Mesenchymal stem cell (in vitro differentiated cells and primary cell): Measurements from ENCODE around the gene SMIM22.

Experiments used
- DNase-seq: peaks from one replicate; pipeline ENCODE4 v3.0.0-alpha.2; 2013
- H2AFZ ChIP-seq: one replicate; pipeline ENCODE4 v1.6.1; 2013; ENCODE audit warnings: low read depth, mild to moderate bottlenecking, control low read depth, inconsistent platforms, low read length, moderate library complexity
- H2AK5ac ChIP-seq: 2 replicates; pipeline ENCODE4 v1.6.1; 2013; ENCODE audit warnings: low read length, moderate library complexity, mild to moderate bottlenecking, inconsistent platforms; ENCODE audit not compliant: severe bottlenecking
- H2BK120ac ChIP-seq: one replicate; pipeline ENCODE4 v1.6.1; 2013; ENCODE audit warnings: low read depth, mild to moderate bottlenecking, inconsistent platforms, low read length, moderate library complexity
- H2BK12ac ChIP-seq, 2 experiments: one replicate each; pipeline ENCODE4 v1.6.1; 2013; ENCODE audit warnings: inconsistent platforms in 2 of 2, low read length in 2 of 2, mild to moderate bottlenecking in 2 of 2, moderate library complexity in 2 of 2, control low read depth in 1 of 2
- H2BK15ac ChIP-seq: one replicate; pipeline ENCODE4 v1.6.1; 2013; ENCODE audit warnings: mild to moderate bottlenecking, low read depth, inconsistent platforms; ENCODE audit not compliant: poor library complexity, severe bottlenecking
- H2BK5ac ChIP-seq: 2 replicates; pipeline ENCODE4 v1.6.1; 2013; ENCODE audit warnings: low read depth, mild to moderate bottlenecking, low read length, control low read depth, inconsistent platforms; ENCODE audit not compliant: poor library complexity, severe bottlenecking
- H3K14ac ChIP-seq, 2 experiments: one replicate each; pipeline ENCODE4 v1.6.1; 2013; ENCODE audit warnings: inconsistent platforms in 2 of 2, low read length in 2 of 2, control low read depth in 1 of 2, mild to moderate bottlenecking in 1 of 2, moderate library complexity in 1 of 2
- H3K18ac ChIP-seq, 2 experiments: one replicate each; pipeline ENCODE4 v1.6.1; 2013; ENCODE audit warnings: inconsistent platforms in 2 of 2, low read length in 2 of 2, control low read depth in 1 of 2, low read depth in 1 of 2, mild to moderate bottlenecking in 1 of 2
- H3K23ac ChIP-seq, 2 experiments: one replicate each; pipeline ENCODE4 v1.6.1; 2013; ENCODE audit warnings: inconsistent platforms in 2 of 2, low read length in 2 of 2, mild to moderate bottlenecking in 2 of 2, moderate library complexity in 2 of 2, control low read depth in 1 of 2
- H3K27ac ChIP-seq: 2 replicates; pipeline ENCODE4 v1.5.1; 2013; ENCODE audit warnings: mild to moderate bottlenecking, moderate library complexity, low read length, control low read depth, inconsistent platforms; ENCODE audit not compliant: poor library complexity, severe bottlenecking
- H3K27me3 ChIP-seq, 2 experiments: 2 replicates each; pipeline versions ENCODE4 v1.6.1 to v1.7.0; 2013; ENCODE audit warnings: low read length in 2 of 2, mild to moderate bottlenecking in 2 of 2, moderate library complexity in 2 of 2, control low read depth in 1 of 2, inconsistent platforms in 1 of 2; ENCODE audit not compliant: control insufficient read depth in 1 of 2, insufficient read depth in 1 of 2
- H3K36me3 ChIP-seq, 2 experiments: 2 replicates each; pipeline versions ENCODE4 v1.6.1 to v1.7.0; 2013; ENCODE audit warnings: low read length in 2 of 2, control low read depth in 1 of 2, inconsistent platforms in 1 of 2, low read depth in 1 of 2, mild to moderate bottlenecking in 1 of 2; ENCODE audit not compliant: insufficient read depth in 2 of 2, control insufficient read depth in 1 of 2
- H3K4ac ChIP-seq, 2 experiments: one replicate each; pipeline ENCODE4 v1.6.1; 2013; ENCODE audit warnings: inconsistent platforms in 2 of 2, low read length in 2 of 2, mild to moderate bottlenecking in 2 of 2, moderate library complexity in 2 of 2, control low read depth in 1 of 2, low read depth in 1 of 2
- H3K4me1 ChIP-seq: 2 replicates; pipeline ENCODE4 v1.6.1; 2013; ENCODE audit warnings: low read depth, low read length, control low read depth; ENCODE audit not compliant: control insufficient read depth, insufficient read depth
- H3K4me2 ChIP-seq: 2 replicates; pipeline ENCODE4 v1.6.1; 2013; ENCODE audit warnings: low read length, mild to moderate bottlenecking, inconsistent platforms; ENCODE audit not compliant: poor library complexity, severe bottlenecking
- H3K4me3 ChIP-seq, 2 experiments: 2 replicates each; pipeline versions ENCODE4 v1.5.1 to v1.7.0; 2013; ENCODE audit warnings: low read length in 2 of 2, mild to moderate bottlenecking in 2 of 2, control low read depth in 1 of 2, low read depth in 1 of 2; ENCODE audit not compliant: insufficient read depth in 1 of 2
- H3K79me1 ChIP-seq: replicated peaks from 2 replicates; pipeline ENCODE4 v1.6.1; 2013; ENCODE audit warnings: mild to moderate bottlenecking, control low read depth, low read length, inconsistent platforms; ENCODE audit not compliant: poor library complexity, severe bottlenecking
- H3K9ac ChIP-seq: 2 replicates; pipeline ENCODE4 v1.7.0; 2013; ENCODE audit warnings: mild to moderate bottlenecking, low read length, moderate library complexity
- H3K9me3 ChIP-seq: 2 replicates; pipeline ENCODE4 v1.7.0; 2013; ENCODE audit warnings: mild to moderate bottlenecking, low read length; ENCODE audit not compliant: control insufficient read depth
- H4K8ac ChIP-seq: one replicate; pipeline ENCODE4 v1.6.1; 2013; ENCODE audit warnings: inconsistent platforms, mild to moderate bottlenecking, low read length, moderate library complexity
- H4K91ac ChIP-seq: one replicate; pipeline ENCODE4 v1.6.1; 2013; ENCODE audit warnings: mild to moderate bottlenecking, low read length, inconsistent platforms
- WGBS: methylation state at CpG from one replicate; pipeline ENCODE4 v1.1.7; 2013; ENCODE audit warnings: mixed read lengths; 5-methylcytosine and 5-hydroxymethylcytosine counted together

The SMIM22 gene

GRCh38 chr16:4767872-4768548, 27.2 kb upstream of the SMIM22 start:
- Histone ChIP-seq H2BK15ac (no peak overlapping the region), H2BK12ac (peak overlapping the region in 1 of 2 experiments; percentile 42), H3K18ac (peak overlapping the region; percentile 79 to 89), H4K91ac (no peak overlapping the region), H3K4me3 (peak overlapping the region; percentile 39 to 89), H3K9me3 (no peaks in the 10 kb centered on the region), H3K4me2 (peak overlapping the region; percentile 87), H2AFZ (peak overlapping the region; percentile 80), H3K79me1 (peaks cover 18% of the 10 kb centered on the region), H3K4me1 (peaks cover 21% of the 10 kb centered on the region), H2BK120ac (no peak overlapping the region), H2AK5ac (peak overlapping the region; percentile 49), H4K8ac (peak overlapping the region; percentile 27), H2BK5ac (no peak overlapping the region), H3K4ac (peak overlapping the region; percentile 46 to 88), H3K27ac (peak overlapping the region; percentile 96), H3K36me3 (peaks cover 21 to 23% of the 10 kb centered on the region in 2 experiments), H3K9ac (peak overlapping the region; percentile 94), H3K14ac (no peak overlapping the region), H3K23ac (no peak overlapping the region), H3K27me3 (no peaks in the 10 kb centered on the region)
- peak; percentile 68 for DNase-seq
- 70% methylated on average over 17 of the region's 17 CpGs for WGBS

GRCh38 chr16:4768549-4769305, 26.4 kb upstream of the SMIM22 start:
- peak; percentile 95 for DNase-seq
- Histone ChIP-seq H3K4ac (peak overlapping the region; percentile 46 to 88), H2BK12ac (no peak overlapping the region), H3K27me3 (no peaks in the 10 kb centered on the region), H2AK5ac (peak overlapping the region; percentile 11), H3K18ac (peak overlapping the region; percentile 79 to 93), H3K36me3 (peaks cover 14 to 16% of the 10 kb centered on the region in 2 experiments), H3K4me1 (peaks cover 19% of the 10 kb centered on the region), H3K4me3 (peak overlapping the region; percentile 62 to 89), H4K91ac (no peak overlapping the region), H2BK120ac (no peak overlapping the region), H3K4me2 (peak overlapping the region; percentile 87), H3K23ac (no peak overlapping the region), H2AFZ (peak overlapping the region; percentile 91), H3K14ac (peak overlapping the region in 1 of 2 experiments; percentile 70), H2BK5ac (no peak overlapping the region), H3K9me3 (no peaks in the 10 kb centered on the region), H3K27ac (peak overlapping the region; percentile 96), H3K79me1 (peaks cover 13% of the 10 kb centered on the region), H4K8ac (peak overlapping the region; percentile 67), H3K9ac (peak overlapping the region; percentile 94), H2BK15ac (no peak overlapping the region)
- WGBS = 6% methylated on average over 48 of the region's 48 CpGs

- Histone ChIP-seq H3K18ac (no peak overlapping the region), H2BK12ac (no peak overlapping the region), H4K91ac (no peak overlapping the region), H2BK15ac (no peak overlapping the region), H3K4me3 (peak overlapping the region in 1 of 2 experiments; percentile 89), H3K4me2 (no peak overlapping the region), H2BK120ac (no peak overlapping the region), H2AK5ac (no peak overlapping the region), H3K4ac (no peak overlapping the region), H4K8ac (peak overlapping the region; percentile 67), H3K27ac (no peak overlapping the region), H3K9ac (peak overlapping the region; percentile 94), H3K36me3 (peaks cover 9 to 11% of the 10 kb centered on the region in 2 experiments), H2AFZ (no peak overlapping the region), H3K23ac (no peak overlapping the region), H2BK5ac (no peak overlapping the region), H3K14ac (no peak overlapping the region), H3K4me1 (peaks cover 18% of the 10 kb centered on the region), H3K27me3 (no peaks in the 10 kb centered on the region), H3K79me1 (peaks cover 11% of the 10 kb centered on the region), H3K9me3 (no peaks in the 10 kb centered on the region)
- 90% methylated on average over 7 of the region's 7 CpGs for WGBS
- DNase-seq = no peak
Observed at GRCh38 chr16:4769306-4769638, 25.9 kb upstream of the SMIM22 start.

- H3K4me2 ChIP-seq = no peak overlapping the region
- no peak overlapping the region for H2AFZ ChIP-seq
- peaks cover 3% of the 10 kb centered on the region for H3K4me1 ChIP-seq
- no peaks in the 10 kb centered on the region for H3K36me3 ChIP-seq
- H3K14ac ChIP-seq = no peak overlapping the region
- no peaks in the 10 kb centered on the region for H3K9me3 ChIP-seq
- no peak overlapping the region for H4K8ac ChIP-seq
- no peak overlapping the region for H3K9ac ChIP-seq
- H3K79me1 ChIP-seq = peaks cover 1% of the 10 kb centered on the region
- H3K27me3 ChIP-seq = no peaks in the 10 kb centered on the region
- H2BK12ac ChIP-seq = no peak overlapping the region
- H2AK5ac ChIP-seq = no peak overlapping the region
- H3K27ac ChIP-seq = no peak overlapping the region
- no peak for DNase-seq
- H3K18ac ChIP-seq = no peak overlapping the region
- no peak overlapping the region for H3K23ac ChIP-seq
- no peak overlapping the region for H4K91ac ChIP-seq
- H2BK15ac ChIP-seq = no peak overlapping the region
- no peak overlapping the region for H3K4me3 ChIP-seq
- H3K4ac ChIP-seq = no peak overlapping the region
- H2BK5ac ChIP-seq = no peak overlapping the region
- WGBS = 54% methylated on average over 2 of the region's 3 CpGs
- no peak overlapping the region for H2BK120ac ChIP-seq
Observed at GRCh38 chr16:4771646-4772045, 23.5 kb upstream of the SMIM22 start.
